ENCODE measurements around the gene RSBN1L.

RSBN1L gene

DNA sequence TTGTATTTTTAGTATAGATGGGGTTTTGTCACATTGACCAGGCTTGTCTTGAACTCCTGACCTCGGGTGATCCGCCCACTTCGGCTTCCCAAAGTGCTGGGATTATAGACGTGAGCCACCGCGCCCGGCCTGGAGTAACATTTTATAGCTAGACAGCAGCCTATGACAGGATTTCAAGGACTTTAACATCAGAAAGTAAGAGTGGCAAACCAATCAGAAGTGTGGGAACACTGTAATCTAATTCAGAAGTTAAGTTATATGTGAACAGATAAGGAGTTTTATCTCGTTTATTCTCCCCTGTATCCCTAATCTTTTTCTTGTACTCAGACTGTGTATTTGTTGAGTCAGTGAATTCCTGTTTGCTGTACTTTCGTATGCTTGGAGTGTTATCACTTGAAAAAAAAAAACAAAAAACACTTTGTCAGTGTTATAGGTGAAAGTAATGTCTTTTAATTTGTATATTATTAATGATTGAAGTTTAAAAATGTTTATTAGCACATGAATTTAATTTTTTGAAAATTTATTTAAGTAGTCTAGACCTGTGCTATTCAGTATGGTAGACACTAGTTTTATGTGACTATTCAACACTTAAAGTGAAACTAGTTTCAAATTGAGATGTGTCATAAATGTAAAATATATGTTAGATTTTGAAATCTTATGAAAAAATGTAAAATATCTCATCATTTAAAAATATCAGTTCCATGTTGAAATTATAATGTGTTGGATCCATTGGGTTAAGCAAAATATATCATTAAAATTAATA is 38.6 kb downstream of the RSBN1L start:
- FAIRE-seq = peak; percentile 58

DNA sequence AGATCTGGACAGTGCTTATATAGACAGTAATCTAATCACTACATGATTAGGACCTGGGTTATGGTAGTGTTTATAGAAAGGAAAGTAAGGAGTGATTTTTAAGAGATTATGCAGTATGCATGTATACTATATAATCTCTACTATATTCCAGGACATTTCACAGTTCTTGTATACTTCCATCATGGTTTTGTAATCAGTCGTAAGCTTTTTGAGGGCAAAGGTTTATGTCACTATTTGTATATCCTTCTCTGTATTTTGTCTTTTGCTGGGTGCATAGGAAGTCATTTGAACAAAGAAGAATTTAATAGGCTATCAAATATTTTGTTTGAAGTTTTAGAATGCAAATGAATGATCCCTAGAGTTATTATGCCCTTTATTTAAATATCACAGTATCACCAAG is 39.2 kb downstream of the RSBN1L start:
- FAIRE-seq = no peak

DNA sequence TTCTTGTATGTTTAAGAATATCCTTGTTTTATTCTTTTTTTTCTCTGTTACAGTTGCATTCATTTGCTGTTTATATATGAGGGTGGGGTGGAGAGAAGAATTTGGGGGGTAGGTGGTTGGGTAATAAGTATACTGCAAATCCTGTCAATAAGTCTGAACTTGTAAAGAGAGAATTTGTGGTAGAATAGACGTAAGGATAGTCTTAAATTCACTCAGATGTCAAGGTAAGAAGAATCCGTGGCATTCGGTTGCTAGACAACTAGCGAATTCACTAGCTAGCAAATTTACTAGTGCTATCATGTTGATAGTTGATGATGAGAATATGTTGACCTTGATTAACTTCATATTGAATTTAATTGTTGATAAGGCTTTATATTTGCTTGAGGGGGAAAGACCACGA is 40.7 kb downstream of the RSBN1L start:
- FAIRE-seq = no peak

DNA sequence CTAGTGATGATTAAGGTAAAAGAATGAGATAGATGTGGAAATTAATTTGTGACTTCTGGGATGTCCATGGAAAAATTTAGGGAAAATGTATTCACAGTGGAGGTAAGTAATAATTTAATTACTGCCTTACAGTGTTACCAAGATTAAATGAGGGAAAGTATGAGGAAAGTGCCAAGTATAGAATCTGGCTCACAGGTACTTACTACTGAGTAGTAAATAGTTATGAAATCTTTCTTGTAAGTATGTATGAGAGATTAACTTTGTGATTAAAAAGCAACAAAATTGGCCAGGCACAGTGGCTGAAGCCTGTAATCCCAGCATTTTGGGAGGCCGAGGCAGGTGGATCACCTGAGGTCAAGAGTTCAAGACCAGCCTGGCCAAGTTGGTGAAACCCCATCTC is 42.1 kb downstream of the RSBN1L start:
- FAIRE-seq = no peak

GRCh38 chr7:77738871-77739270 is 42.6 kb downstream of the RSBN1L start:
- no peak for FAIRE-seq

DNA sequence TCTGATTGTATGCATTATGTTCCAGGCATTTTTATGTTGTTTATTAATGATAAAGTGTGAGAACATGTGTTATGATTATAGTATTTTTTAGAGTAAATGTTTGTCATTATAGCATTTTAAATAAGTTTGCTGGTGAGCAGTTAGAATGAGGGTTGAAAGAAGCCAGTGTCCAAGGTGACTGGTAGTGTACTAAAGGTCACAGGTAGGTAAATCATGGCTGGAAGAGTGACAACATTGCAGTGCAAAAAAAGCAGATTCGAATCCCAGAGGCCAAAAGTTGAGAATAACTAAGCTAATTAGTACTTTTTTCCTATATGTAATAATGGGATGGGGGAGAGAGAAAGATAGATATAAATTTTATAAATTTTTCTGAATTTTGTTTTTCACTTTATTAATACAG is 44.0 kb downstream of the RSBN1L start:
- no peak for FAIRE-seq

- FAIRE-seq = no peak
These were observed 47.3 kb downstream of the RSBN1L start for GRCh38 chr7:77743518-77743917.

DNA sequence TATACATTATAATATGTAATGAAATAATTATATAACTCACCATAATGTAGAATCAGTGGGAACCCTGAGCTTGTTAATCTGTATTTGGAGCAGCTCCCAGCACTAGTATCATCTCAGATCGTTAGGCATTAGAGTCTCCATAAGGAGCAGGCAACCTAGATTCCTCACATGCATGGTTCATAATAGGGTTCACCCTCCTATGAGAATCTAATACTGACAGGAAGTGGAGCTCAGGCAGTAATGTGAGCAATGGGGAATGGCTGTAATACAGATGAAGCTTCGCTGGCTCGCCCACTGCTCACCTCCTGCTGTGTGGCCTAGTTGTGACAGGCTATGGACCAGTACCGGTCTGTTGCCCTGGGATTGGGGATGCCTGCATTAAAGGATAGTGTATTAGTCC is 49.5 kb downstream of the RSBN1L start:
- no peak for FAIRE-seq

DNA sequence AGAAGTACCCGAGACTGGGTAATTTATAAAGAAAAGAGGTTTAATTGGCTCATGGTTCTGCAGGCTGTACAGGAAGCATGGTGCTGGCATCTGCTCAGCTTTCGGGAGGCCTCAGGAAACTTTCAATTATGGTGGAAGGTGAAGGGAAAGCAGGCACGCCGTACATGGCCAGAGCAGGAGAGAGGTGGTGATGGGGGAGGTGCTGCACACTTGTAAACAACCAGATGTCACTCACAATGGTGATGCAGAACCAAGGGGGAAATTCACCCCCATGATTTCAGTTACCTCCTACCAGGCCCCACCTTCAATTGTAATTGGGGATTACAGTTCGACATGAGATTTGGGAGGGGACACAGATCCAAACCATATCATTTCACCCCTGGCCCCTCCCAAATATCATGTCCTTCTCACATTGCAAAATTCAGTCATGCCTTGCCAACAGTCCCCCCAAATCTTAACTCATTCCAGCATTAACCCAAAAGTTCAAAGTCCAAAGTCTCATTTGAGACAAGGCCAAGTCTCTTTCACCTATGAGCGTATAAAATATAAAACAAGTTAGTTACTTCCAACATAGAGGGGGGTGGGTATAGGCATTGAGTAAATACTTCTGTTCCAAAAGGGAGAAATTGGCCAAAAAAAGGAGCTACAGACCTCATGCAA is 50.0 kb downstream of the RSBN1L start:
- no peak for FAIRE-seq

DNA sequence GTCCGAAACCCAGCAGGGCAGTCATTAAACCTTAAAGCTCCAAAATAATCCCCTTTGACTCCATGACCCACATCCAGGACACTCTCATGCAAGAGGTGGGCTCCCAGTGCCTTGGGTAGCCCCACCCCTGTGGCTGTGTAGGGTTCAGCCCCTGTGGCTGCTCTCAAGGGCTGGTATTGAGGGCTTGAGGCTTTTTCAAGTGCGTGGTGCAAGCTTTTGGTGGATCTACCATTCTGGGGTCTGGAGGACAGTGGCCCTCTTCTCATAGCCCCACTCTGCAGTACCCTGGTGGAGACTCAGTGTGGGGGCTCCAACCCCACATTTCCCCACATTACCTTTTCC is 50.5 kb downstream of the RSBN1L start:
- no peak for FAIRE-seq

DNA sequence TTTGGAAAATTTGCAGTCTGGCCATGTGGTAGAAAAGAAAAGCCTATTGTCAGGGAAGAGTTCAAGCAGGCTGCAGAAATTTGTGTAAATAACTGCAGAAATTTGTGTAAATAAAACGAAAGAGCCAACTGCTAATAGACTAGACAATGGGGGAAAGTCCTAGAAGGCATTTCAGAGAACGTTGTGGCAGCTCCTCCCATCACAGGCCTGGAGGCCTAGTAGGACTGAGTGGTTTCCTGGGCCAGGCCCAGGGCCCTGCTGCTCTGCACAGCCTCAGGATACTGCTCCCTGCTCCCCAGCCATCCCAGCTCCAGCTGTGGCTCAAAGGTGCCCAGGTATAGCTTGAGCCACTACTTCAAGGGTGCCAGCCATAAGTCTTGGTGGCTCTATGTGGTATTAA is 50.9 kb downstream of the RSBN1L start:
- no peak for FAIRE-seq

DNA sequence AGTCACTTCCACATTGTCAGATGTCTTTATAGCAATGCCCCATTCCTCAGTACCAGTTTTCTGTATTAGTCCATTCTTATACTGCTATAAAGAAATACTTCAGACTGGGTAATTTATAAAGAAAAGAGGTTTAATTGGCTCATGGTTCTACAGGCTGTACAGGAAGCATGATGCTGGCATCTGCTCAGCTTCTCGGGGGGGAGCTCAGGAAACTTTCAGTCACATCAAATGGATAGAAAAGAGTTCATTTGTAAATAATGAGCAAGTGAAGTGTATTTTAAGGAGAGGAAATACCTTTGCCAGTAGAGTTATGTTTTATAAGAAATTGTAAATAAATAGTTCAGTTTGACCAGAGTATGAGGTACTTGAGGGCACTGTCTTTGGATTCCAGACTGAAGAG is 51.5 kb downstream of the RSBN1L start:
- FAIRE-seq = no peak

DNA sequence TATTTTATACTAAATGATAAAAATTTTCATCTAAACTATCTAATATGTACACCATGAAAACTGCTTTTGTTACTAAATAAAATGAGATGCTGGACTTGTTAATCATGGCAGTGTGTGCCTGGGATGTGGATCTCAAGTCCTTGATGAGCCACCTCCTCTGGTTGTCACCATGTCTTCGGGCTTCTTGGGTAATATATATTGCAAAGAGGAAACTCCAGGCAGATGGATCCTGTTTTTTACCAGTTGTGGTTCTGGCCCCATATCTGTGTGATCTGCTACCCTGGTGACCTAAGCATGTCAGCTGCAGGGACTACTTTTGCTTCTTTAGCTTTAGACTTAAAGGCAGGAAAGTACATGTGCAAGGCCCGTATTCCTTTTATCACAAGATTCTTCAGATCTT is 55.8 kb downstream of the RSBN1L start:
- no peak for FAIRE-seq

- no peak for FAIRE-seq
These were observed 56.9 kb downstream of the RSBN1L start for GRCh38 chr7:77753173-77753572.

DNA sequence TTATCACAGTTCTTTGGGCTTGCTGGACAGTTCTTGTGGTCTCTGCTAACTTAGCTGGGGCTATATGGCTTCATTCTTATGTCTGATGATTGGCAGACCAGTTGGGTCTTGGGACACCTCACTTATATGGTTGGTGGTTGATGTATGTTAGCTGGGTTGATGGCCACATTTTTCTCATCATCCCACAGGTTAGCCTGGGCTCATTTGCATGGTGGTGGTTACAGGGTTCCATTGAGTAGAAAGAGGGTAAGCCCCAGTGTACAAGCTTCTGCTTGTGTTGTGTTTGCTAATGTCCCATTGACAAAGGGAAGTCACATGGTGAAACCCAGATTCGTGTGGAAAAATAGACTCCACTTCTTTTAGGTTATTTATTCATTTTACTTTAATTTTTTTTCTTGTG is 61.3 kb downstream of the RSBN1L start:
- no peak for FAIRE-seq

DNA sequence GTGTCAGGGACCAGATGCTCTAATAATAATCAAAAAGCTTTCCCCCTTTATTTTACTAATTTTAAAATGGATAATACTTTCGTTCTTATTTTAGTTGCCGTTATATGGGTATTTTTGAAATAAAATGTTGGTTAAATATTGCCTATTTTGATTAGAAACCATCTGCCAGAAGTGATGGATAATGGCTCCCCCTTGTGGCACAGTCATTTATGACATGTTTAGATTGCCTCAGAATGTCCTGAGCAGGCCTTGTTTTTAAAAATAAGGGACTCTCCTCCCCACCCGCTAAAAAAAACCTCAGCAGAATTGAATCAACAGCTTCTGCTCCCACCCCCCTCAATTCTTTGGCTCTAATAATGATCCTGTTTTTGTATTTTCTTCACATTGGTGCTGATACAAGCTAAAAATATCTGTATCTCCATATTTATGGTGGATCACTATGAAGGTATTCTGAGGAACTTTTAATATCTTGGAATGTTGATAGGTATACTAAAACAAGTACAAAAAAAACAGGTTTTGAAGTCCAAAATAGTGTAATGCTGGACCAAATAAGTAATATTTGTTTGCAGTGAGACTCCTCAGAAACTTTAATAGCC is 63.1 kb downstream of the RSBN1L start:
- FAIRE-seq = peak; percentile 64

- FAIRE-seq = no peak
These were observed 64.7 kb downstream of the RSBN1L start for GRCh38 chr7:77760809-77761453.

- no peak for FAIRE-seq
These were observed 69.2 kb downstream of the RSBN1L start for GRCh38 chr7:77765481-77765880.

DNA sequence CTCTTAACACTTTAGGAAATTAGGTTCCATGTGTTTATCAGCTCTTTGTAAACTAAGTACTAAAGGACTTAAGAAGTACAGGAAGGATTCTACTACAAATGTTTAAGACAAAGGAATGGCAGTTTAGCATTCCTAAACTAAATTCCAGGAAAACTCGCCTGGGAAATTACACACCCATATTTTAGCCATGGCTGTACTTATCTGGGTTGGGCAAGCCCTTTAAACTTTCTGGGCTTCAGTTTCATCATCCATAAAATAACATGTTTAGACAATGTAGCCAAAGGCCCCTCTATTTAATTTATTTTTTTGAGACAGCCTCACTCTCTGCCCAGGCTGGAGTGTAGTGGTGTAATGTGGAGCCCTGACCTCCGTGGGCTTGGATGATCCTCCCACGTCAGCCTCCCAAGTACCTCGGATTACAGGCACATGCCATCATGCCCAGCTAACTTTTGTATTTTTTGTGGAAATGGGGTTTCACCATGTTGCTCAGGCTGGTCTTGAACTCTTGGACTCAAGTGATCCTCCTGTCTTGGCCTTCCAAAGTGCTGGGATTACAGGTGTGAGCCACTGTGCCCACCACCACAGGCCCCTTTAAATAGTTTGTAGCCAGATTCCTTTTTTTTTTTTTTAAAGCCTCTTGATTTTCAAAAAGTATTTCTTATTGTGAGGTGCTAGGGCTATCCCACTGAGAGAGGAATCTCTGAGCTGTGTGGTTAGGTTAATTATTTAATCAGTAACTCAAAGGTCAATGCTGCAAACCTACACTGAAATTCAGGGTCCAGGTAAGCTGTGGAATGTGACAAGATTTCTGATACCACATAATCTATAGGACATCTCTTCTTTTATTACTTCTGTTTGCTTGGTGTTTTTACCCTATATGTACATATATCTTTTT is 69.9 kb downstream of the RSBN1L start:
- FAIRE-seq = no peak

GRCh38 chr7:77766801-77767605 is 70.7 kb downstream of the RSBN1L start:
- no peak for FAIRE-seq

DNA sequence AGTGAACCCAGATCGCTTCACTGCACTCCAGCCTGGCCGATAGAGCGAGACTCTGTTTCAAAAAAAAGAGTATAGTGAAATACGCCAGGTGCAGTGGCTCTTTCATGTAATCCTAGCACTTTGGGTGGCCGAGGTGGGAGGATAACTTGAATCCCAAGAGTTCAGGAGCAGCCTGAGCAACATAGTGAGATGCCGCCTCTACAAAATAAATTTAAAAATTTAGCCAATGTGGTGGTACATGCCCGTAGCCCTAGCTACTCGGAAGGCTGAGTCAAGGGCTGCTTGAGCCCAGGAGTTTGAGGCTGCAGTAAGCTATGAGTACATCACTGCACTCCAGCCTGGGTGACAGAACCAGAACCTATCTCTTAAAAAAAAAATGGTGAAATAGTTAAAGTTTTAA is 74.1 kb downstream of the RSBN1L start:
- FAIRE-seq = no peak

GRCh38 chr7:77771901-77772300 is 75.6 kb downstream of the RSBN1L start:
- no peak for FAIRE-seq
